CD14-positive monocyte (primary cell): ENCODE measurements around the gene BASP1. TPM values are rescaled to one million over a fixed set of nuclear protein-coding genes. Genes with fewer than 3 reads are reported as not detected.

Experiments
- DNase-seq, 3 donors: peaks; one replicate each; pipeline ENCODE4 v3.0.0-alpha.2; 2011 to 2022
- H2AFZ ChIP-seq: 2 replicates; pipeline ENCODE4 v1.6.0; 2012; ENCODE audit warnings: mild to moderate bottlenecking, low read depth, low read length, inconsistent platforms; ENCODE audit not compliant: insufficient read depth, poor library complexity, severe bottlenecking
- H3K27ac ChIP-seq, 2 donors: 1 replicate in 1 of 2; 2 replicates in 1 of 2; pipeline ENCODE4 v1.5.1; 2012 to 2013; ENCODE audit warnings: low read length in 2 of 2, control low read depth in 1 of 2, inconsistent platforms in 1 of 2, low read depth in 1 of 2, mild to moderate bottlenecking in 1 of 2
- H3K27me3 ChIP-seq, 2 donors: one replicate each; pipeline versions ENCODE4 v1.6.0 to v1.6.1; 2011 to 2013; ENCODE audit warnings: low read length in 2 of 2; ENCODE audit not compliant: control insufficient read depth in 2 of 2, insufficient read depth in 2 of 2
- H3K36me3 ChIP-seq, 2 donors: replicated peaks in 1 of 2; 1 replicate in 1 of 2; 2 replicates in 1 of 2; pipeline versions ENCODE4 v1.5.1 to v1.6.1; 2012 to 2013; ENCODE audit warnings: low read length in 2 of 2, control low read depth in 1 of 2, inconsistent platforms in 1 of 2, mild to moderate bottlenecking in 1 of 2; ENCODE audit not compliant: insufficient read depth in 2 of 2, control insufficient read depth in 1 of 2
- H3K4me1 ChIP-seq, 2 donors: 1 replicate in 1 of 2; 2 replicates in 1 of 2; pipeline versions ENCODE4 v1.5.1 to v1.6.1; 2012 to 2013; ENCODE audit warnings: low read length in 2 of 2, control low read depth in 1 of 2, inconsistent platforms in 1 of 2, mild to moderate bottlenecking in 1 of 2, moderate library complexity in 1 of 2; ENCODE audit not compliant: insufficient read depth in 2 of 2, control insufficient read depth in 1 of 2
- H3K4me2 ChIP-seq: replicated peaks from 2 replicates; pipeline ENCODE3; 2012; ENCODE audit warnings: low read length, moderate library complexity, mild to moderate bottlenecking; ENCODE audit not compliant: poor library complexity, severe bottlenecking; ENCODE audit errors: extremely low read depth
- H3K4me3 ChIP-seq, 3 experiments: fragments of 200-600 bp in 1 of 3; sonication (generic) in 1 of 3; replicated peaks in 1 of 3; 1 replicate in 2 of 3; 2 replicates in 1 of 3; pipeline ENCODE4 v1.5.1; 2011 to 2013; ENCODE audit warnings: low read length in 3 of 3, mild to moderate bottlenecking in 3 of 3, control low read depth in 2 of 3, low read depth in 2 of 3, inconsistent platforms in 1 of 3, moderate library complexity in 1 of 3
- H3K79me2 ChIP-seq: 2 replicates; pipeline ENCODE4 v1.6.0; 2012; ENCODE audit warnings: mild to moderate bottlenecking, control low read depth, inconsistent platforms, low read length, moderate library complexity; ENCODE audit not compliant: insufficient read depth
- H3K9ac ChIP-seq: 2 replicates; pipeline ENCODE4 v1.6.0; 2017; ENCODE audit warnings: low read length, mild to moderate bottlenecking; ENCODE audit not compliant: insufficient read depth, poor library complexity, severe bottlenecking
- H3K9me3 ChIP-seq, 2 donors: replicated peaks in 1 of 2; 1 replicate in 1 of 2; 2 replicates in 1 of 2; pipeline versions ENCODE4 v1.5.1 to v1.6.1; 2012 to 2013; ENCODE audit warnings: low read length in 2 of 2, control low read depth in 1 of 2; ENCODE audit not compliant: control insufficient read depth in 1 of 2, insufficient read depth in 1 of 2
- H4K20me1 ChIP-seq: 2 replicates; pipeline ENCODE4 v1.6.0; 2012; ENCODE audit warnings: mild to moderate bottlenecking, low read length, control low read depth, moderate library complexity; ENCODE audit not compliant: insufficient read depth
- H3K27ac Mint-ChIP-seq, 7 donors: one replicate each; pipeline ENCODE4 v1.8.0; 2020; ENCODE audit warnings: mild to moderate bottlenecking in 7 of 7, mixed read lengths in 7 of 7, moderate library complexity in 6 of 7, inconsistent platforms in 2 of 7
- H3K27me3 Mint-ChIP-seq, 3 donors: one replicate each; pipeline ENCODE4 v1.8.0; 2021 to 2022; ENCODE audit warnings: low read depth in 3 of 3, mild to moderate bottlenecking in 3 of 3, mixed read lengths in 3 of 3, moderate library complexity in 3 of 3, inconsistent platforms in 1 of 3
- H3K36me3 Mint-ChIP-seq, 2 donors: one replicate each; pipeline ENCODE4 v1.8.0; 2020; ENCODE audit warnings: mixed read lengths in 2 of 2, inconsistent platforms in 1 of 2, mild to moderate bottlenecking in 1 of 2
- H3K4me1 Mint-ChIP-seq: one replicate; pipeline ENCODE4 v1.8.0; 2020; ENCODE audit warnings: mild to moderate bottlenecking, mixed read lengths
- H3K4me3 Mint-ChIP-seq, 2 donors: one replicate each; pipeline ENCODE4 v1.8.0; 2020; ENCODE audit warnings: mild to moderate bottlenecking in 2 of 2, mixed read lengths in 2 of 2, moderate library complexity in 1 of 2
- H3K9me3 Mint-ChIP-seq, 7 donors: one replicate each; pipeline ENCODE4 v1.8.0; 2020 to 2022; ENCODE audit warnings: mixed read lengths in 7 of 7, mild to moderate bottlenecking in 6 of 7, moderate library complexity in 6 of 7, inconsistent platforms in 2 of 7
- WGBS: methylation state at CpG from one replicate; pipeline ENCODE4 v1.1.5; 2013; ENCODE audit warnings: missing lambda C conversion rate; ENCODE audit not compliant: insufficient coverage; 5-methylcytosine and 5-hydroxymethylcytosine counted together
- intact Hi-C, 2 donors: fragments of 100-400 bp; cut with micrococcal nuclease; formaldehyde crosslinking; loops; one replicate each; pipeline versions ENCODE4 v1.15.0 to v1.15.1; 2023
- polyA plus RNA-seq, 3 donors: library from polyadenylated mRNA; depleted of rRNA in 1 of 3; unstranded in 2 of 3; stranded (reverse) in 1 of 3; fragments of 300-500 nt in 2 of 3; fragments of >200 nt in 1 of 3; fragmentation: Illumina TruSeq in 2 of 3; gene quantifications; 1 replicate in 2 of 3; 2 replicates in 1 of 3; pipeline ENCODE4 v1.2.3, GENCODE V29; 2012 to 2021
- TF ChIP-seq, protein P1 (sequence below): fragments of 200-600 bp; IDR thresholded peaks from one replicate; pipeline ENCODE4 v1.8.0; 2022; ENCODE audit warnings: antibody characterized with exemption, mild to moderate bottlenecking

BASP1 gene
- polyA plus RNA-seq, 3 donors = 23.7 to 61.6 (median 36.6) TPM

DNA sequence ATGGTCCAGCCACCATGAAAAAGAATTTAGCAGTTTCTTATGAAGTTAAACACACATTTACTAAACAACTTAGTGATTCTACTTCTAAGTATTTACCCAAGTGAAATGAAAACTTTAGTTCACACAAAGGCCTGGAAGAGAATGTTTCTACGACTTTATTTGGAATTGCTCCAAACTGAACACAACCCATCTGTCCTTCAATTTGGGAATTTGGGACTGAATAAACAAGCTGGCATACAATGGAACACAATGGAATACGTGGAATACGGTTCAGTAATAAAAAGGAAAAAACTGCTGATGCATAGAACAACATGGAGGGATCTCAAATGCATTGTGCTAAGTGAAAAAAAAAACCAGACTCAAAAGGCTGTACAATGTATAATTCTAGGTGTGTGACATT, 44.6 kb upstream of the BASP1 start:
- intact Hi-C loops = no loop called here
- H3K27me3 ChIP-seq = no peaks in the 10 kb centered on the region
- H3K36me3 ChIP-seq = no peaks in the 10 kb centered on the region
- Mint-ChIP-seq H3K4me1 (no peaks in the 10 kb centered on the region), H3K27ac (no peak overlapping the region), H3K4me3 (peak overlapping the region in 1 of 2 donors; percentile 19), H3K36me3 (no peaks in the 10 kb centered on the region), H3K9me3 (no peaks in the 10 kb centered on the region), H3K27me3 (peaks cover 2 to 4% (median 2%) of the 10 kb centered on the region in 3 donors)
- 90% methylated on average over 2 of the region's 3 CpGs for WGBS
- no peak overlapping the region for H3K27ac ChIP-seq
- TF ChIP-seq, protein P1, sequence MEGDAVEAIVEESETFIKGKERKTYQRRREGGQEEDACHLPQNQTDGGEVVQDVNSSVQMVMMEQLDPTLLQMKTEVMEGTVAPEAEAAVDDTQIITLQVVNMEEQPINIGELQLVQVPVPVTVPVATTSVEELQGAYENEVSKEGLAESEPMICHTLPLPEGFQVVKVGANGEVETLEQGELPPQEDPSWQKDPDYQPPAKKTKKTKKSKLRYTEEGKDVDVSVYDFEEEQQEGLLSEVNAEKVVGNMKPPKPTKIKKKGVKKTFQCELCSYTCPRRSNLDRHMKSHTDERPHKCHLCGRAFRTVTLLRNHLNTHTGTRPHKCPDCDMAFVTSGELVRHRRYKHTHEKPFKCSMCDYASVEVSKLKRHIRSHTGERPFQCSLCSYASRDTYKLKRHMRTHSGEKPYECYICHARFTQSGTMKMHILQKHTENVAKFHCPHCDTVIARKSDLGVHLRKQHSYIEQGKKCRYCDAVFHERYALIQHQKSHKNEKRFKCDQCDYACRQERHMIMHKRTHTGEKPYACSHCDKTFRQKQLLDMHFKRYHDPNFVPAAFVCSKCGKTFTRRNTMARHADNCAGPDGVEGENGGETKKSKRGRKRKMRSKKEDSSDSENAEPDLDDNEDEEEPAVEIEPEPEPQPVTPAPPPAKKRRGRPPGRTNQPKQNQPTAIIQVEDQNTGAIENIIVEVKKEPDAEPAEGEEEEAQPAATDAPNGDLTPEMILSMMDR = no peak
- no peaks in the 10 kb centered on the region for H3K79me2 ChIP-seq
- H3K4me1 ChIP-seq = no peaks in the 10 kb centered on the region
- H3K4me2 ChIP-seq = no peak overlapping the region
- H3K9ac ChIP-seq = no peak overlapping the region
- no peak for DNase-seq
- H2AFZ ChIP-seq = no peak overlapping the region
- no peaks in the 10 kb centered on the region for H4K20me1 ChIP-seq
- H3K9me3 ChIP-seq = no peaks in the 10 kb centered on the region
- no peak overlapping the region for H3K4me3 ChIP-seq

DNA sequence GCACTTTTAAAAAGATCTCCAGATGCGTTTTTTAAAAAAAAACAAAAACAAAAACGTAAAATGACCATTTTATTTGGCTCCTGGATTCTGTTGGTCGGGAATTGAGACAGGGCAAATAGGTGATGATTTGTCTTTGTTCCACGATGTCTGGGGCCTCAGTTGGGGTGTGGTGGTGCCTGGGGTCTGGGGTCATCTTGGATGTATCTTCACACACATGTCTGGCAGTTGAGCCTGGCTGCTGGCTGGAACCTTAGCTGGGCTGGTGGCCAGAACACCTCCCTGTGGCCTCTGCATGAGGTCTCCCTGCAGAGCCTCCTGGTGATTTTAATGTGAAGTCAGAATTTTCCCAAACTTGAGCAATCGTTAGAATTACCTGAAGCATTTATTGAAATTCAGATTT, 42.5 kb upstream of the BASP1 start:
- Histone ChIP-seq H3K4me2 (no peak overlapping the region), H2AFZ (no peak overlapping the region), H3K27ac (no peak overlapping the region), H3K36me3 (no peaks in the 10 kb centered on the region), H4K20me1 (no peaks in the 10 kb centered on the region), H3K9me3 (no peaks in the 10 kb centered on the region), H3K4me3 (no peak overlapping the region), H3K9ac (no peak overlapping the region), H3K4me1 (no peaks in the 10 kb centered on the region), H3K79me2 (no peaks in the 10 kb centered on the region), H3K27me3 (no peaks in the 10 kb centered on the region)
- Mint-ChIP-seq H3K36me3 (no peaks in the 10 kb centered on the region), H3K4me1 (no peaks in the 10 kb centered on the region), H3K27me3 (peaks cover 2 to 3% (median 2%) of the 10 kb centered on the region in 3 donors), H3K9me3 (no peaks in the 10 kb centered on the region), H3K27ac (no peak overlapping the region), H3K4me3 (no peak overlapping the region)
- intact Hi-C loops = no loop called here
- DNase-seq = no peak
- TF ChIP-seq, protein P1 = no peak
- 96% methylated on average over 3 of the region's 5 CpGs for WGBS
